ENCODE data around the gene TARS3. TPM values are rescaled to one million over a fixed set of nuclear protein-coding genes. Genes with fewer than 3 reads are reported as not detected.
A peak's percentile ranks its signal among the peaks of the same experiment; 100 is the strongest.

TARS3 gene
- total RNA-seq, 1 experiment from 2014 or later: 14.1 TPM

DNA sequence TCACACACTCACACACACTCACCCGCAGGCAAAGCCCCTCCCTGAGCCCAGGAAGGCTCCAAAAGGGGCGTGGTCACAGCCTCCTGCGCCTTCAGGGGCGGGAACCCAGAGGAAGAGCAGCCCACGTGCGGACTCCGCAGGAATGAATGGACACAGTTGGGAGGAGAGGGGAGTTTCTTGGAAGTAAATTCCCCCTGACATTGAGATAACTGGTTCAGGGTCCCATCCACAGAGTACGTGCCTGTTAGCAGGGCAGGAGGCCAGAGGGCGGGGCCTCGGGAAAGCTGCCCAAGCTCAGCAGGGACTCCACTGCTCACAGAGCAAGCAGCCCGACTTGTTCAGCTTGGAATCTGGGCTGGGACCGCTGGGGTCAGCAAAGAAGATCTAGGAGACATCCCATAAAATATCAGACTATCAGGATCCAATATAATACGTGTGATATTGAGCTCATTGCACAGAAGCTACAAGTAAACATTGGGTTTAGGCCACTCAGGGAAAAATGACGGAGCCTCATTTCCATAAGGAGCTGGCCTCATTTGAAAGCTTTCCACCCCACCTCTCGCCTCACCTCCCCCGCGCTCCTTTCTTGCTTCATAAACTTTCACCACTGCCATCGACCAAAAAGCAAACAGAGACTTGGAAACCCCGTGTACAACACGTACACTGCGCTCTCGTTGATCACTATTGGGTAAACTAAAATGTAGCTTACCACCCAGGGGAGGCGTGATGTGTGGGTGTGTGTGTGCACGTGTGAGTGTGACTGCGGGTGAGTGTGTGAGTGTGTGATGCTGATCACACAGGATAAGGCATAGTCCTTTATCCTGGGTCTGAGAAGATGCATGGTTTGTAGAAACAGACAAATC is 108.1 kb downstream of the TARS3 start:
- Mint-ChIP-seq H3K4me3 (peak overlapping the region; percentile 53 to 67), H3K27ac (no peak overlapping the region), H3K36me3 (ENCODE audit: insufficient read depth in 1 of 3, low read depth in 3 of 3) (no peaks in the 10 kb centered on the region), H3K27me3 (ENCODE audit: low read depth) (peaks cover 23% of the 10 kb centered on the region), H3K9me3 (no peaks in the 10 kb centered on the region), H3K4me1 (peaks cover 27 to 37% of the 10 kb centered on the region in 2 experiments)
- TF ChIP-seq, protein P1, sequence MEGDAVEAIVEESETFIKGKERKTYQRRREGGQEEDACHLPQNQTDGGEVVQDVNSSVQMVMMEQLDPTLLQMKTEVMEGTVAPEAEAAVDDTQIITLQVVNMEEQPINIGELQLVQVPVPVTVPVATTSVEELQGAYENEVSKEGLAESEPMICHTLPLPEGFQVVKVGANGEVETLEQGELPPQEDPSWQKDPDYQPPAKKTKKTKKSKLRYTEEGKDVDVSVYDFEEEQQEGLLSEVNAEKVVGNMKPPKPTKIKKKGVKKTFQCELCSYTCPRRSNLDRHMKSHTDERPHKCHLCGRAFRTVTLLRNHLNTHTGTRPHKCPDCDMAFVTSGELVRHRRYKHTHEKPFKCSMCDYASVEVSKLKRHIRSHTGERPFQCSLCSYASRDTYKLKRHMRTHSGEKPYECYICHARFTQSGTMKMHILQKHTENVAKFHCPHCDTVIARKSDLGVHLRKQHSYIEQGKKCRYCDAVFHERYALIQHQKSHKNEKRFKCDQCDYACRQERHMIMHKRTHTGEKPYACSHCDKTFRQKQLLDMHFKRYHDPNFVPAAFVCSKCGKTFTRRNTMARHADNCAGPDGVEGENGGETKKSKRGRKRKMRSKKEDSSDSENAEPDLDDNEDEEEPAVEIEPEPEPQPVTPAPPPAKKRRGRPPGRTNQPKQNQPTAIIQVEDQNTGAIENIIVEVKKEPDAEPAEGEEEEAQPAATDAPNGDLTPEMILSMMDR (conservative IDR thresholded peaks at IDR 0.05): no peak
- Histone ChIP-seq H2BK15ac (ENCODE audit: low read depth, low read length) (no peak overlapping the region), H3K23ac (ENCODE audit: insufficient read length, low read depth, low read length) (no peak overlapping the region), H2BK5ac (ENCODE audit: insufficient read length, low read length) (no peak overlapping the region), H4K5ac (ENCODE audit: insufficient read length, low read depth, low read length) (no peak overlapping the region), H3K79me1 (ENCODE audit: insufficient read depth, low read depth, low read length, poor library complexity, severe bottlenecking) (no peaks in the 10 kb centered on the region), H3K23me2 (ENCODE audit: insufficient read length, low read depth, low read length, poor library complexity, severe bottlenecking) (no peaks in the 10 kb centered on the region), H3K18ac (ENCODE audit: insufficient read length, low read depth, low read length) (no peak overlapping the region), H3K56ac (ENCODE audit: insufficient read length, low read depth, low read length) (no peak overlapping the region), H3K27me3 (ENCODE audit: insufficient read depth, low read length) (no peaks in the 10 kb centered on the region; the same call in 1 of the 2 replicates), H2AFZ (ENCODE audit: low read length) (no peak overlapping the region), H3K9ac (ENCODE audit: extremely low read depth, insufficient read length, low read length) (no peak overlapping the region), H3K4ac (ENCODE audit: low read depth, low read length) (no peak overlapping the region), H3K14ac (ENCODE audit: insufficient read depth, low read length) (0 out of 2 replicates have a peak overlapping the region, but pooled peaks have one; percentile 27), H2BK120ac (ENCODE audit: low read depth, low read length, poor library complexity, severe bottlenecking) (no peak overlapping the region), H4K20me1 (ENCODE audit: control insufficient read depth, insufficient read depth, insufficient read length) (no peaks in the 10 kb centered on the region), H2BK12ac (ENCODE audit: insufficient read length, low read depth, low read length) (no peak overlapping the region), H3K4me2 (ENCODE audit: insufficient read depth, insufficient read length, low read length) (peak overlapping the region; percentile 42), H4K91ac (ENCODE audit: insufficient read length, low read depth, low read length) (no peak overlapping the region), H4K8ac (replicated peaks; ENCODE audit: insufficient read length, low read depth, low read length) (no peak overlapping the region), H3K79me2 (ENCODE audit: insufficient read depth, low read length) (no peaks in the 10 kb centered on the region), H3K9me3 (ENCODE audit: control insufficient read depth, low read depth, low read length) (no peaks in the 10 kb centered on the region), H3T11ph (ENCODE audit: low read length) (no peak overlapping the region), H2AK5ac (ENCODE audit: insufficient read length, low read length) (no peak overlapping the region), H3K4me1 (ENCODE audit: insufficient read depth, low read length) (peaks cover 5% of the 10 kb centered on the region; the same call in 1 of the 2 replicates), H3K27ac (ENCODE audit: insufficient read length, low read depth, low read length) (no peak overlapping the region), H2BK20ac (ENCODE audit: low read depth, low read length, poor library complexity, severe bottlenecking) (no peak overlapping the region)
- peak; percentile 85 for DNase-seq
- WGBS (ENCODE audit: extremely low coverage, insufficient read length, low lambda C conversion rate): no CpG with 5 or more reads among the region's 25 CpGs
